HG03457 (cell line): Measurements from ENCODE around the gene CACNA1D.

Experiments used
- ATAC-seq: cut with Tn5 transposase; IDR thresholded peaks from one replicate; pipeline ENCODE4 v1.9.1; 2021; ENCODE audit warnings: moderate number of reproducible peaks; ENCODE audit not compliant: unreplicated experiment

CACNA1D gene

DNA sequence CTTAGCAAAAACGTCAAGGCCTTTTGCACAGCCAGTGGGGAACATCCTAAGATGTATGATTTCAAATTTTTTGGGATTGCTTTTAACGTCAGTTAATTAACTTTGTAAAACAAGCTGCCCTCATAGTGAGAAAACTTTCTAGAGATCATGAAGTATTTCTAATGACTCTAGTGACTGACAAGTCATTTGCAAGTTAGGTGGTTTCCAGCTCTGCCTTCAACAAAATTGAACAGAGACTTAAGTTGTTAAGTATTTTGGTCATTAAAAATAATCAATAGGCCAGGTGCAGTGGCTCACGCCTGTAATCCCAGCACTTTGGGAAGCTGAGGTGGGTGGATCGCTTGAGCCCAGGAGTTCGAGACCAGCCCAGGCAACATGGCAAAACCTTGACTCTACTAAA is 280.6 kb downstream of the CACNA1D start:
- ATAC-seq = no peak

DNA sequence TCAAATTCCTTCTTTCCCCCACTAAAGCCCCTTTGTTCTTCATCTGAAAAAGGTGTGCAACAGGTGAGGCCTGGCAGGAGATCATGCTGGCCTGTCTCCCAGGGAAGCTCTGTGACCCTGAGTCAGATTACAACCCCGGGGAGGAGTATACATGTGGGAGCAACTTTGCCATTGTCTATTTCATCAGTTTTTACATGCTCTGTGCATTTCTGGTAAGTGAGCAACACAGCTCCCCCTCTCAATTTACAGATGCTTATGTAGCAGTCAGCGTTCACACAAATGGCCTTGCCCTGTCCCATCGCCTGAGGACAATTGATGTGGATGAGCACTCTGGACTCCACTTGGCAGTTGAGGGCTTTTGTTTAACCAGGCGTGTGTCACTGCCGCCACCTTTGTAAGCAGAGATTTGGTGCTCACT is 281.4 kb downstream of the CACNA1D start:
- ATAC-seq = no peak

DNA sequence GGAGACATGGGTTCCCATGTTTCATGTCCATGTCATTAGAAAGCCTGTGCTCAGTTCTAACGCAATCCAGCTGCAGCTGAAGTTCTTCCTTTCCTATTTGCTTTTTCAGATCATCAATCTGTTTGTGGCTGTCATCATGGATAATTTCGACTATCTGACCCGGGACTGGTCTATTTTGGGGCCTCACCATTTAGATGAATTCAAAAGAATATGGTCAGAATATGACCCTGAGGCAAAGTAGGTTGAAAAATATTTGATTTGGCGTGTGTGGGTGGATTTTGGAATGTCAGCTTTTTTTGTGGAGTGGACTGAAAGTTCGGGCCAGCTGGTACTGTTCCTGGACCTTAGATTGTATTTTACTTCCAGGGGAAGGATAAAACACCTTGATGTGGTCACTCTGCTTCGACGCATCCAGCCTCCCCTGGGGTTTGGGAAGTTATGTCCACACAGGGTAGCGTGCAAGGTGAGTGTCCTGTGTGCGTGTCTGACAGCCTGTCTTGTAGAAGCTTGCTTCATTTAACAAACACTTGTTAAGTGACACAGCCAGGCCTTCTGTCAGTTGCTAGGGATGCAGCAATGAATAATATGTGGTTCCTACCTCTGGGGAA is 282.2 kb downstream of the CACNA1D start:
- ATAC-seq = no peak

DNA sequence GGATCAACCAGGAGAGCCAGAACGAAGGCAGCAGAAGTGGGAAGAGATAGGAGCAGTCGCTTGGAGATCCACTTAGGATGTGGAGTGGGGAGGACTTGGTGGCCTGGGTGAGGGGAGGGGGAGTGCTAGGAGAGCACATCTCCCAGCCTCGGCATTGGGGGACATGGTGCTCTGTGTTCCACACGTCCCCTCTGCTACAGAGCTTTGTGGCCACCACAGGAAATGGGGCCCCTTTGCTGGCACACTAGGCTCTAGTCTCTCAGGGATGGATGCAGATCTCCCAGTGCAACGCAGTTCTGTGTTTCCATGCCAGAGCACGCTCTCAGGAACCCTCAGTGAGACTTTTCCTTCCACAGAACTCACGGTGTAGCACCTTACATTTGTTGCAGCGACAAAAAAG is 283.1 kb downstream of the CACNA1D start:
- ATAC-seq = no peak

DNA sequence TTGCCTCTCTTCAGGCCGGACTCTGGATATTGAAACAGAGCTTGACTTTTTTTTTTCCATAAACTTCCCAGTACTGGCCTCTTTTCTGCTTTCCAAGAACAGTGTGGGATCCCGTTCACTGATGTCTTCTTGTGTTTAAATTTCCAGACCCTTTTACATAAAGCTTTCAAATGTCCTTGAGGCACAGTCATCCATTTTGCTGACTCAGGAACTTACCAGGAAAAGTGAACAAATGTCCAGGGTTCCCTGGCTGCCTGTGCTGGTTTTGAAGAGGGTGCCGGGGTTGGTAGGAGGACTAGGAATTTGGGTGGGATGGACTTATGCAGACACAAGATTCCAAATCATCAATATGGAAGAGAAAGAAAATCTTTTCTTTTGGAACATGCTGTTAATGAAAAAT is 283.7 kb downstream of the CACNA1D start:
- ATAC-seq = no peak

DNA sequence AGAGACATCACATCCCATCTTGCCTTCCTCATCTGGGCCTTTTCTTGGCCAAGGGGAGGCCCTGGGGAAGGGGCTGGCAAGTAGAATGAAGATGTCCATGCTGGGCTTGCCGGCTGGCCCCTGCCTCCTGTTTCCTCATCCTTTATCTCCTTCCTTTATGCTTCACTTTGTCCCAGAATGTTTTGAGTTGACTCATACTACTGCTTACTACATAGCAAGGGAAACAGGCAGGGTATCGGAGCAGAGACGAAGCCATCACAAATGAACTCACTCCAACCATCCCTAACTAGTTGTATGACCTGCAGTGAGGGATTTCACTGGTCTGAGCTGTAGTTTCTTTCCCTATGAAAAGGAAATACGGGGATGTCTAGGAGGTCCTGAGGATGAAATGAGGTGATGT is 285.8 kb downstream of the CACNA1D start:
- no peak for ATAC-seq

DNA sequence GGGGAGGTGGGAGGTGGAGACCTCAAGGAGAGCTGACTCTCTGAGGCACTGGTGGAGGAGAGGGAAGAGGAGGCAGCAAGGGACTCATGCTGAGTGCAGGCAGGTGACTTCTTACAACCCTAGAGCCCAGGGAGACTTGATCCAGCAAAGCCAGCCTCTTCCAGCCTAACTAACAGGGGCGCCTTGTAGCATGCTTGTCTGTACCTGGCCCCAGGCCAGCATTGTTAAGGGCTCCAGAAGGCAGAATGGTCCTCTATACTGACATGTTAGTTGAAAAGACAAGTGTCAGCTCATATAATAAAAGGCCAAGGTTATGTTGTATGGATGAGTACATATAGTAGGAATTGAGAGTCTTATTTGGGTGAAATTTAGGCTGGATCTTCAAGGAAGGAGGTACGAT is 286.4 kb downstream of the CACNA1D start:
- ATAC-seq = no peak

DNA sequence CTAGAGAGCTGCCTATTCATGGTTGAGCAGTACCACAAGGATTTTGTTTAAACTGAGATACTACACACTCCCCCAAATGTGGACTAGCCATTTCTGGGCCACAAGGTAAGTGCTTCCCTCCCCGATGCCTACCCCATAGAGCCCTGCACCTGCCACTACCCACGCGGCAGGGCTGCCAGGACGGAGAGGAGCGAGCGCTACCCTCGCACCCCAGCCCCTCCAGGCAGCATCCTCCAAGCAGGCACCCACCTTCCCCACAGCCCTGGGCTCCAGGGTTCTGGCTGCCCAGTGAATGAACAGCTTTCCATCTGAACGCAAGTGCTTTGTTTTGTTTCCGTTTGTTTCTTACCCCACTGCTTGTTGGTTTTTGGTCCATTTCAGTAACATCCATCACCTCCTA is 292.6 kb downstream of the CACNA1D start:
- ATAC-seq = no peak

DNA sequence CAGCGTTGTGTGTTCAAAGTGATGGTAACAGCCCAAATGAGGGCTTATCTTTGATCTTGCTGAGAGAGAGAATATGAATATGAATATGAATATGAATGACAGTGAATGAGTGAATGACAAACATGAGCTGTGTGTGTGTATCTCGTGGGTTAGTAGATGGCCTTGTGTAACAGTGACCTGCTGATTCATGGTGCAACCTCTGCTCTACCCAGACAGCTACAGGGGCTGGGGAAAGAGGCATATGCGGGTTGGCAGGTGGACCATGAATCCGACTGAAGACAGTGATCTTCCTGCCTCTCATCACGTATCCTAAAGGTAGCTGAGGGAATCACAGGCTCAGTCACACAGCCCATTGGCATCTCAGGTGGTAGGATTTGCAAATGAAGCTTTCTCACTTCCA is 293.6 kb downstream of the CACNA1D start:
- no peak for ATAC-seq

DNA sequence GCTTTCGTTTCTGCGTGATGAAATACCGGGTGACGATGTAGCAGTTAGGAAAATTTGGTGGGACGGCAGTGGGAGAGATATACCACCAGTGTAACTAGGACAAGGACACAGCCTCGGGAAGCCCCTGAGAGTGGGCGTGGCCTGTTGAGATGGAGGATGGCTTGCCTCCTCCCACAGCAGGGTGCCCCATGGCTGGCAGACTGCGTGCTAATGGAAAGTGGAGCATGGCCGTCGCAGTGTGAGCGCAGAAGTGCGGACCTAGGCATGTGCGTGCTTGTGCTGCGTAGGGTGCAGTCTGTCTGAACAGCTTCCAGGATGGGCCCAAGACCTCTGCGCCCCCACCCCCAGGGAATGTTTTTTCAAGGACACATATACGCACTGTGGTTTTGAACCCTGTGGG is 295.0 kb downstream of the CACNA1D start:
- ATAC-seq = no peak

DNA sequence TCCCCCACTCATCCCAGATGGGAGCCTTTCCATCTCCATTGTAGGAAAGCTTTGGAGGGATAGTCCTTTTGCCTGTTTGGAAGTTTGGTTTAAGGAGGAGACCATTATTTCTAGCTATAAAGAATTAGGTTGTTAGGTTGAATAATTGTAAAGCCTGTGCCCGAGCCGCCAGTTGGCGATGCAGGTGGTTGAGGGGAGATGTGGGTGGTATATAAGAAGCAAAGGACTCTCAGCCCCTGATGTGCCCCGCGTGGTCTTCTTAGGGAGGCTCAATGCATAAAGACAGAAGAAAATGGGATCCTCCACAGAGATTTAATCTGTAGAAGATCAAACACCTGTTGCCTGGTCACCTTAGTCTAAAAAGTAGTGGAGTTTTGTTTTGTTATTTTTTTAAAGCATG is 296.1 kb downstream of the CACNA1D start:
- no peak for ATAC-seq

DNA sequence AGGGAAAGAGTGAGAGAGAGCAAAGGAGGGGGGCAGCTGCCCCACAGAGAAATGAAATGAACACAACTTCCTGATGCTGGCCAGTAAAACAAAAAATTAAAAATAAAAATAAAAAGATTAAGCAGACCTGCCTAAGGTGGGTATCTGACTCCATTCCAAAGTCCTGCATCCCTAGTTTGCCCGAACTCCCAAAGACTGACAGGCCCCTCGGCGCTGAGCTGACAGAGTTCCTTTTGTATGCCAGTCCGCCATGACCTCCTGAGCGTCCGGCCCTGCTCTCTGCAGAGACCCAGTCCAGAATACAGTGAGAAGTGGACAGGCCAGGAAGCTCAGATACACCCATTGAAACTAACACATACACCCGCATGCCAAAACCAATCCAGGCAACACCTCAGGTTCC is 296.9 kb downstream of the CACNA1D start:
- ATAC-seq = no peak

DNA sequence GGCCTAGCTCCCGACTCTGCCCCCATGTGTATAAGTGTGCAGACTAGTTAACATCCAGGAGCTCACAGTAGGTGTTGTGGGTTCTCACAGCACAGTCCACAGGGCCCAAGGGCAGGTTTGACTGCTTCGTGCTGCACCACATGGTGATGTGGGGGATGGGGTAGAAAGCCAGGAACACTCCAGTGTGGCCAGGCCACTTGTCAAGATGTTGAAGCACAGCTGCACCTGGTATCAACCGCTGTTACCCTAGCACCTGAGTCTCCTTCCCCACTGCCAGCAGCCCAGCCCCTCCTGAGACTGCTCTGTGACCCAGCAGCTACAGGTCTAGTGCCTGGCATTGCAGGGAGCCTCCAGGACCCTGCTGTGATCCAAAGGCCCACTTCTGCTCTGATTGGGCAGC is 298.5 kb downstream of the CACNA1D start:
- no peak for ATAC-seq

DNA sequence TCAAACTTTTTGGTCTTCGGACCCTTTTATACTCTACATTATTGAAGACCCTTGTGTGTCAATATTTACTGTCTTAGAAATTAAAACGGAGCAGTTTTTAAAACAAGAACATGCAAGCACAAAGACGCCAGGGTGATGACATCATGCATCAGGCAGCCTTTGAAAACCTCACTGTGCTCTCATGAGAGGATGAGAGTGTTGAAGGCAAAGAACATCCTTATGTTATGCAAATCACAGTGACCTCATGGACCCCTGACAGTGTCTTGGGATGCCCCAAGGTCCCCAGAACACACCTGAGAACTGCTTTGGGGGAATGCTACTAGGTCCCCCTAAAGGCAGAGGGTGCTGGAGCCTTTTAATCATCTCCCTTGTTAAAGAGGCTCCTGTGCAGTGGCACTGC is 300.2 kb downstream of the CACNA1D start:
- no peak for ATAC-seq

DNA sequence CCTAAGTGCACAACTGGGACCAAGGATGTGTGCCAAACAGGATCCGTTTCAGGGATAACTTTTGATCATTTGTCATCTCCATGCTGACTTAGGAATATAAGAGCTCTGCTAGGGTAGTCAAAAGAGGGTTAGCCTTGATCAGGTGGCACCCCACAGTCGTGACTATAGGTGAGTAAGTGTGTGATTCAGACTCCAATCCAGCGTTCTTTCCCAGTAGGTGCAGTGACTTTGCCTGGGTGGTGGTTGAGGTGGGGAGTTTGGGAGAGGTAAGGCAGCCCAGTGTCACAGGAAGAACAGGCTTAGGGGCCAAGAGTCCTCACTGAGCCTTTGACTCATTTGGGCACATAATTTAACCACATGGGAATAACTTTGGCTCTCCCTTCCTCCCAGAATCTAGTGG is 300.8 kb downstream of the CACNA1D start:
- no peak for ATAC-seq

DNA sequence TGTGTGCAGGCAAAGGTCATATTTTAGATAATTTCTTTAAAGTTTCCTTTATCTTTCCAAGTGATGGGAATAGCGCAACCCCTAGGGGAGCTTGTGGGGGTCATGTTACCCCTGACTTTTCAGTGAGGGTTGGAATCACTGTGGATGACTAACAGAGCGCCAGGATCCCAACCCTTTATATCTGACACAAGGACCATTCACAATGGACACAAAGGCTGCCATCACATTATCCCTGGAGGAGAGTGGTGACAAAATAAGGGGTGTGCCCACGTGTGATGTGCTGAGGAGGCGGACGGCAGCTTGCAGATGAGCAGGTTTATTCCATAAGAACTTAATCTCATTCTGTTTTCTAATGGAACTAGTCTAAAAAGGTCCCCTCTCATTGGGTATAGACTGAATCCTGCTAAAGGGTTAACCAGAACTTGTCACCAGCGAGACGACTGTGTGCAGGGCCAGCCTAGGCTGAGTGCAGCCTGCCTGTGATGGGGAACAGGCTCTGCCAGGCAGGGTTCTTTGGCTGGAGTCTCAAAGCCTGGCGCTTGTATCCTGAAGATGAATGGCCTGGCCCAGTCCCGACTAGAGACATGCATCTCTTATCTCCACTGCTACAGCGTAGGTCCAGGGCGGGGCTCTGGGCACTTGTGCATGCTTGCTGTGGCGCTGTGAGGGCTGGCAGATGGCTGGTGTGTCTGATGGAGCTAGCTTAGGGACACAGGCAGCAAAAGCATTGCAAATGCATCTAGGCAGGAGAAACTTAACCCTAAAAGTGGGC is 301.6 kb downstream of the CACNA1D start:
- no peak for ATAC-seq

DNA sequence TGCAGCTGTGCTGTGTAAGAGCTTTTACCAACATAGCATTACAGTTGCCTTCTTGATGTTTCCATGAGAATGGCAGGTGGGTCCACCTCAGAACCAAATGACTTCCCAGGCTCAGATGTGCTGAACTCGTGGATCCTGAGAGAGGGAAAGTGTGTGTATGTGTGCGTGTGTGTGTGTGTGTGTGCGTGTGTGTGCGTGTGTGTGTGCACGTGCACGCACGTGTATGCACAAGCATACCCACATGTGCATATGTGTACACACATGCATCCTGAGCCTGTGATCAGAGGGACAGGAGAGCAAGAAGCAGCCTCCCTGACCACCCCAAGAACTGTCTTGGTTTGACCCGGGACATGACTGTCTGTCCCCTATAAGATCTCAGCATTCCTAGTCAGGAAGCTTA is 303.7 kb downstream of the CACNA1D start:
- ATAC-seq = no peak

DNA sequence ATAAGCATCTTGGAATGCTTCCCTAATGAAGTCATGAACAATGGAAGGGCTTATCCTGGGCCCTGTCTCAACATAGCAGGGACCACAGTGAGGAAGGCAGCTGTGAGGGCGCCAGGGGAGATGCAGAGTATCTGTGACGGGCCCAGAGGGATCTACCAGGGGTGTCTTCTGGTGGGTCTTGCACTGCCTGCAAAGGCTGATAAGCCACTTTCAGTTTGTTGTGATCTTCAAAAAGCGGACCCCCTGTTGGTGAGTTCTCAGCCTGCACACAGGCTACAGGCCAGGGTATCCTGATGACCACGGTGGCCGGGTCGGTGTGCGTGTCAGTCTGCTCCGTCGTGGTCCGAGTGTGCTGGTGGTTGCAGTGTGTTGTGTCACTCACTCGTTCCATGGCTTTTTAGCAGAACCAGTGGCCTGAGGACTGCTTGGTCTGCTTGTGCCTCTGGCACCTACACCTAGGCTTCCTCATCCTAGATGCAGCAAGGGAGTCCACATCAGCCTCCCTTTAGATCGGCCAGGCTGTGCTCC is 305.0 kb downstream of the CACNA1D start:
- no peak for ATAC-seq

DNA sequence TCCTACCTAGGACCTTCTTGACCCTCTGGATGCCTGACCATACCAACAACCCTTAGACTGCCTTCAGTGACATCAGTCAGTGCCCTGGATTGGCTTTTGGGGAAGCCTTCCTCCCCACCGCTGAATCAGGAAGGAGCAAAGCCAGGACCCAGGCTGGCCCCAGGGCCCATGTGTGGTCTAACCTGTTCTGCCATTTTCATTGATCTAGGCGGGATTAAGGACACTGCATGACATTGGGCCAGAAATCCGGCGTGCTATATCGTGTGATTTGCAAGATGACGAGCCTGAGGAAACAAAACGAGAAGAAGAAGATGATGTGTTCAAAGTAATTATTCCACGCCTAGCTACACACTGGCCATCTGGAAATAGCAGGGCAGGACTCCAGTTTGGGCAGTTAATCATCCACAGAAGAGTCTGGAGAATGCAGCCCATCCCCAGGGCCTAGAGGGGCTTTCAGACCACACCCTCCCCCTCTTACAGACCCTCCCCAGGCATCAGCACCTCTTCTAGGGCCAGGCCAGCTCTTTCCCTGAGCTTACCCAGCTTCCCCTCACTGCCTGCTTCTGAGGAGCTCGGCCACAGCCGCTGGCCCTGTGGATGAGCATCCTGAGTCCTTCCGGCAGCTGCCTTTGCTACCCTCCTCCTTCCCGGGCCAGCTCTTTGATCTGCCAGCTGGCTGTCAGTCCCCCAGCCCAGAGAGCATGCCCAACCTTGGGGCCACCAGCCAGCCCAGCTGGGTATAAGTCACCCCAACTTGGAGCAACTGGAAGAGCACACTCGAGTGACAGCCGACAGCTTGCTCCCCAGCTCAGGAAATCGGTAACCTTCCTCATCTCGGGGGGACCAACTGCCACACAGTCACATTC is 305.9 kb downstream of the CACNA1D start:
- ATAC-seq = no peak

DNA sequence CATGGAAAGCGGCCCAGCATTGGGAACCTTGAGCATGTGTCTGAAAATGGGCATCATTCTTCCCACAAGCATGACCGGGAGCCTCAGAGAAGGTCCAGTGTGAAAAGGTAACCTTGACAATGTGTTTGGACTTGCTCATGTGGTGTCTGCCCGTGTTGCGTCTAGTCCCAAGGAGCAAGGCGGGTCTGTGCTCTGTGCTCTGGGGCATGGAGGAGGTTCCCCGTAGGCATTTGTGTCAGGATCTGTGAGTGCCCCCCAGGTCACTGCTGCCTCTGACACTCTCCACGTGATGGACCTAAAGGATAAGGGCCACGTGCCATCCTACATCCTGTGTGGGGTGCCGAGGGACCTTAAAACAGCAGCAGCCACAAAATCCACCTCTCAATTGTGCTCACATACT is 306.9 kb downstream of the CACNA1D start:
- no peak for ATAC-seq

DNA sequence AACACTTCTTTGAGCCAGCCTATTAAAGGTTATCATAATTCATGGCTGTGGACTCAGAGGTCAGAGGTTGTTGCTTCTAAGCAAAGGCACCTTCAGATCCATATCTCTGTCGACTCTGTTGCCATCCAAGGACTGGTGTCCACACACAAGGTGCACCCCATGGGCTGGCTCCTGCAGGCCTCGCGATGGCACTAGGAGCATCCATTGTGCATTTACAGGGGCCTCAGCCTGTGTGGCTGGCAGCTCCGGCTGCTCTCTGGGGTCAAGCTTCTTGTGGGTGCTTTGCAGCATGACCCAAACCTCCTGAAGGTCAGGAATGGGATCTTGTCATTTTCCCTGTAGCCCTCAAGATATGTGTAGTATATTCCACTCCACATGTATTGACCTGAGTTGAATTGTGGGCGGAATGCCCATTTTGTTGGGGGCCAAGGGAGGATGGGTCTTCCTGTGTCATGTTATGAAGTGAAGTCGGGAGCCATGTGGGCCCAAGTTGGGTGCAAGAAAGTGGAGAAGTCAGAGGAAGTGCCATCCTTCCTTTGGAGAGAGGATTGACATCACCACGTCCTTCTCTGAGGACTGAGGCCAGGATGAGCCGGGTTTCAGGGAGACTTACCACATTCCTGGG is 308.0 kb downstream of the CACNA1D start:
- no peak for ATAC-seq
